Measurements from ENCODE around the gene RSAD1.

RSAD1 gene

DNA sequence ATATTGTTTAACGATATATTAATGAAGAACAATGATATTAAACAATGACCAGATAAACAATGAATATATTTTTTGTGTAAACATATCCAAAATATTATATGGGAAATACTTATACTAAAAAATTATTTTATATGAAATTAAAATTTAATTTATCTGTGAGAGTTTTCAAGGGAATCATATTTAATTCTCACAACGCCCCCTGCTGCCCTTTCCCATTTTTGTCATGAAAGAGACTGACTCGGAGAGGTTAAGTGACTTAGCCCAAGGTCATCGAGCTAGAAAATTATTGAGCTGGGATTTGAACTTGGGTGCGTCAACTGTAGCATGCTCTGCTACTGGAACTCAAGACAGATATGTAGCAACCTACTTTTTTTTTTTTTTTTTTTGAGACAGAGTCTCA, 22.4 kb downstream of the RSAD1 start:
- H3K36me3 ChIP-seq (ENCODE audit: insufficient read depth): no peaks in the 10 kb centered on the region
- no peaks in the 10 kb centered on the region for H3K79me2 ChIP-seq (ENCODE audit: insufficient read depth, low read depth)
- H3K4me1 ChIP-seq (ENCODE audit: low read depth, poor library complexity, severe bottlenecking): no peaks in the 10 kb centered on the region
- H3K27me3 ChIP-seq (ENCODE audit: insufficient read depth, low read depth): no peaks in the 10 kb centered on the region
- H3K27ac ChIP-seq: no peak overlapping the region
- no peak overlapping the region for H3K4me2 ChIP-seq
- no peak overlapping the region for H3K9ac ChIP-seq
- no peak overlapping the region for H2AFZ ChIP-seq (ENCODE audit: low read depth)
- H4K20me1 ChIP-seq (ENCODE audit: insufficient read depth): no peaks in the 10 kb centered on the region
- TF ChIP-seq CTCF (conservative IDR thresholded peaks at IDR 0.05; ENCODE audit: low read depth, low read length): no peak; the same call in 1 of the 2 replicates
- H3K4me3 ChIP-seq (IDR thresholded peaks at IDR 0.05; ENCODE audit: insufficient read depth, low read depth, low read length): no peak overlapping the region

- Histone ChIP-seq H3K36me3 (ENCODE audit: insufficient read depth) (no peaks in the 10 kb centered on the region), H2AFZ (ENCODE audit: low read depth) (no peak overlapping the region), H3K9ac (no peak overlapping the region), H3K4me1 (ENCODE audit: low read depth, poor library complexity, severe bottlenecking) (no peaks in the 10 kb centered on the region), H3K79me2 (ENCODE audit: insufficient read depth, low read depth) (no peaks in the 10 kb centered on the region), H3K4me3 (IDR thresholded peaks at IDR 0.05; ENCODE audit: insufficient read depth, low read depth, low read length) (no peak overlapping the region), H4K20me1 (ENCODE audit: insufficient read depth) (no peaks in the 10 kb centered on the region), H3K4me2 (no peak overlapping the region), H3K27ac (no peak overlapping the region), H3K27me3 (ENCODE audit: insufficient read depth, low read depth) (no peaks in the 10 kb centered on the region)
- TF ChIP-seq CTCF (conservative IDR thresholded peaks at IDR 0.05; ENCODE audit: low read depth, low read length): no peak
These were observed 23.8 kb downstream of the RSAD1 start for GRCh38 chr17:50502301-50502990.

DNA sequence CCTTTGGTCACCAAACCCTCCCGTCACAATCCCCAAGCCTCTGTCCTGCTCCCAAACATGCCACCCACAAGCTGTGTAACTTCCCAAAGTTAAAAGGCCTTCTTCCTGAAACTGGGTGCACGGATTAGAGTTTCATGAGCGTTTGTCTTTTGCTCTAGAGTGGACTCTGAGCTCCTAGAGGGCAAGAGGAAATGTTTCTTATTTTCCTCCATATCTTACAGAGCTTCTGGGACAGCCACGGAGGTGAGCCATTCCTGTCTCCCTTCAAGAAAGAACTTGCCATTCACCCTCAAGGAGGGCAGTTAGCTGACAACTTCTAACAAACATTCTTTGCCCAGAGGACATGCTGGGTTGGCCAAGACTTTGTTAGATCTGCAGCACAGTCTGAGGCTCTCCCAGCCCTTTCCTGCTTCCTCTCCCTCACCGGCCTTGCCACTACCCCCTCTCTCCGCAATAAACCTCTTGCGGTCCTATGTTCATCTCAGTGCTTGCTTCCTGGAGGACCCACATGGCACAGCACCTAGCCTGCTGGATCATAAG, 27.0 kb downstream of the RSAD1 start:
- TF ChIP-seq CTCF (conservative IDR thresholded peaks at IDR 0.05; ENCODE audit: low read depth, low read length): no peak
- Histone ChIP-seq H2AFZ (ENCODE audit: low read depth) (no peak overlapping the region), H3K9ac (no peak overlapping the region)

GRCh38 chr17:50506298-50506697, 27.6 kb downstream of the RSAD1 start:
- Histone ChIP-seq H4K20me1 (ENCODE audit: insufficient read depth) (no peaks in the 10 kb centered on the region), H3K4me2 (no peak overlapping the region), H3K36me3 (ENCODE audit: insufficient read depth) (no peaks in the 10 kb centered on the region), H3K27ac (no peak overlapping the region), H3K9ac (no peak overlapping the region), H3K79me2 (ENCODE audit: insufficient read depth, low read depth) (no peaks in the 10 kb centered on the region), H3K4me3 (IDR thresholded peaks at IDR 0.05; ENCODE audit: insufficient read depth, low read depth, low read length) (no peak overlapping the region), H3K4me1 (ENCODE audit: low read depth, poor library complexity, severe bottlenecking) (no peaks in the 10 kb centered on the region), H2AFZ (ENCODE audit: low read depth) (no peak overlapping the region), H3K27me3 (ENCODE audit: insufficient read depth, low read depth) (no peaks in the 10 kb centered on the region)
- no peak for TF ChIP-seq CTCF (conservative IDR thresholded peaks at IDR 0.05; ENCODE audit: low read depth, low read length)

More for the DNA sequence above, 27.0 kb downstream of the RSAD1 start:
- Histone ChIP-seq H3K36me3 (ENCODE audit: insufficient read depth) (no peaks in the 10 kb centered on the region), H3K4me2 (no peak overlapping the region), H3K4me1 (ENCODE audit: low read depth, poor library complexity, severe bottlenecking) (no peaks in the 10 kb centered on the region), H3K27ac (no peak overlapping the region), H3K4me3 (IDR thresholded peaks at IDR 0.05; ENCODE audit: insufficient read depth, low read depth, low read length) (no peak overlapping the region), H4K20me1 (ENCODE audit: insufficient read depth) (no peaks in the 10 kb centered on the region), H3K79me2 (ENCODE audit: insufficient read depth, low read depth) (no peaks in the 10 kb centered on the region), H3K27me3 (ENCODE audit: insufficient read depth, low read depth) (no peaks in the 10 kb centered on the region)

Measured in KMS-11 (cell line).